ENCODE data around the gene DBNL. TPM values are rescaled to one million over a fixed set of nuclear protein-coding genes. Genes with fewer than 3 reads are reported as not detected.

The DBNL gene
- polyA plus RNA-seq, 3 donors, result 228 to 321 (median 304) TPM

DNA sequence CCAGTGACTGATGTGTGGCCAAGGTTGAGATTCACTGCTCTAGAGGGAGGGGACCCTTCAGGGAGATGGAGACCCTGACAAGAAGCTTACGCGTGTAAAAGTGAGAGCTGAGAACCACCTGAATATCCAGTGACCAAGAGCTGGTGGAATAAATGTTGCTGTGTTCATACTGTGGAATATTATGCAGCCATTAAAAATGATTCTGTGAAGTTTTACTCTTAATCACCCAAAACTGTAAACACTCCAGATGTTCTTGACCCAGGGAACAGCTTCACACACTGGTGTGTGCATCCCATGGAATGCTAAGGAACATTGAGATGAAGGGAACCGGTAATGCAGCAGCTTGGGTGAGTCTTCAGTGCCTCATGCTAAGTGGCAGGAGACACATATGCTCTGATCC is 42.1 kb downstream of the DBNL start:
- intact Hi-C loops (cut with micrococcal nuclease), result loop anchor here in 1 of 2 donors (10.0 kb wide), 1 partner anchor 62 kb away; no protein-coding TSS in a partner anchor
- Histone ChIP-seq H3K4me3 (replicated peaks in 1 of 3; ENCODE audit: low read depth in 2 of 3, low read length in 3 of 3) (no peak overlapping the region), H3K27ac (ENCODE audit: low read depth in 1 of 2, low read length in 2 of 2) (no peak overlapping the region), H3K36me3 (replicated peaks in 1 of 2; ENCODE audit: control insufficient read depth in 1 of 2, insufficient read depth in 2 of 2, low read length in 2 of 2) (no peaks in the 10 kb centered on the region), H3K27me3 (ENCODE audit: control insufficient read depth in 2 of 2, insufficient read depth in 2 of 2, low read length in 2 of 2) (no peaks in the 10 kb centered on the region), H4K20me1 (ENCODE audit: insufficient read depth, low read length) (no peaks in the 10 kb centered on the region), H2AFZ (ENCODE audit: insufficient read depth, low read depth, low read length, poor library complexity, severe bottlenecking) (no peak overlapping the region), H3K4me2 (replicated peaks; ENCODE audit: extremely low read depth, low read length, poor library complexity, severe bottlenecking) (no peak overlapping the region), H3K79me2 (ENCODE audit: insufficient read depth, low read length) (peaks cover 3% of the 10 kb centered on the region), H3K4me1 (ENCODE audit: control insufficient read depth in 1 of 2, insufficient read depth in 2 of 2, low read length in 2 of 2) (peaks cover 4 to 5% of the 10 kb centered on the region in 2 donors), H3K9ac (ENCODE audit: insufficient read depth, low read length, poor library complexity, severe bottlenecking) (no peak overlapping the region), H3K9me3 (replicated peaks in 1 of 2; ENCODE audit: control insufficient read depth in 1 of 2, insufficient read depth in 1 of 2, low read length in 2 of 2) (no peaks in the 10 kb centered on the region)
- 100% methylated on average over 1 of the region's 3 CpGs for WGBS (ENCODE audit: insufficient coverage)
- Mint-ChIP-seq H3K27me3 (ENCODE audit: low read depth in 3 of 3) (peaks cover 0 to 8% (median 5%) of the 10 kb centered on the region in 3 donors), H3K36me3 (no peaks in the 10 kb centered on the region), H3K9me3 (peaks cover 0 to 3% (median 0%) of the 10 kb centered on the region in 7 donors), H3K27ac (no peak overlapping the region), H3K4me1 (peaks cover 7% of the 10 kb centered on the region), H3K4me3 (no peak overlapping the region)
- DNase-seq, result no peak
- TF ChIP-seq, protein P1, sequence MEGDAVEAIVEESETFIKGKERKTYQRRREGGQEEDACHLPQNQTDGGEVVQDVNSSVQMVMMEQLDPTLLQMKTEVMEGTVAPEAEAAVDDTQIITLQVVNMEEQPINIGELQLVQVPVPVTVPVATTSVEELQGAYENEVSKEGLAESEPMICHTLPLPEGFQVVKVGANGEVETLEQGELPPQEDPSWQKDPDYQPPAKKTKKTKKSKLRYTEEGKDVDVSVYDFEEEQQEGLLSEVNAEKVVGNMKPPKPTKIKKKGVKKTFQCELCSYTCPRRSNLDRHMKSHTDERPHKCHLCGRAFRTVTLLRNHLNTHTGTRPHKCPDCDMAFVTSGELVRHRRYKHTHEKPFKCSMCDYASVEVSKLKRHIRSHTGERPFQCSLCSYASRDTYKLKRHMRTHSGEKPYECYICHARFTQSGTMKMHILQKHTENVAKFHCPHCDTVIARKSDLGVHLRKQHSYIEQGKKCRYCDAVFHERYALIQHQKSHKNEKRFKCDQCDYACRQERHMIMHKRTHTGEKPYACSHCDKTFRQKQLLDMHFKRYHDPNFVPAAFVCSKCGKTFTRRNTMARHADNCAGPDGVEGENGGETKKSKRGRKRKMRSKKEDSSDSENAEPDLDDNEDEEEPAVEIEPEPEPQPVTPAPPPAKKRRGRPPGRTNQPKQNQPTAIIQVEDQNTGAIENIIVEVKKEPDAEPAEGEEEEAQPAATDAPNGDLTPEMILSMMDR (IDR thresholded peaks at IDR 0.05), result no peak

DNA sequence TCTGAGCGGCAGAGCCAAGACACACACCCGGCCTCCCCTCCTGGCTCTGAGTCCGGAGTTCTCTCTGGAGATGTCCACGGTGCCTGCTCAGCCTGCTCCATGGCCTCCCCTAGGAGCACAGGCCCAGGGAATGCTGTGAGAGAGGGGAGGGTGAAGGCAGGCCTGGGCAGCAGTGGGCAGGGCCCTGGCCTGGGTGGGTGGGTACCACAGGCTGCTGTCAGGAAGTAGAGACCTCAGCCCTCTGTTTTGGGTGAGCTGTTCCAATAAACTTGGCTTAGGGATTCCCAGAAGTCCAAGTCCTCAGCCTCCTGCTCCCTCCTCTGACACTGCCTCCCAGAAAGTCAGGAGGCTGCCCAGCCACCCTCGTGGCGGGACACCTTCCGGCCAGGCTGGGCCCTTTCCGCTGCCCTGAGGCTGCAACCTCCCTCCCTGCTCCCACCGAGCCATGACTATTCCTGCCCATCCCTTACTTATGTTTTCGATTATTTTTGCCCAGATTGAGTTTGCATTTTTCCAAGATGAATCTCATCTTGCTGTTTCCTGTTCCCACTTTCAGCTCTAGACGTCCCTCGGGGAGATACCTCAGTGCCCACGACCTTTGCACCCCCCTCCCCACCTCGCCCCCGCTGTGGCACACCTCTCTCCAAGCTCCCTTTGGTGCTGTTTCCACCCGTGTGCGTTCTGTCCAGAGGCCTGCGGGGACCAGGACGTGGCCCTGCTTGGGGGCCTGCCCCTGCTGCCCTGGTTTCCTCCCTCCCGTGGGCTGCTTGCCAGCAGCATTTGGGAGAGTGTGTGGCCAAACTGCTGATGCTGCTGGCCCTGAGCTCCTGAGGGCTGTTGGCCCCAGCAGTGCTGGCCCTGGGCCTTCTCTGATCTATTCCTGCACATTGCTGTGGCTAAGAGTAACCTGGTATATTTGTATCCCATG is 43.7 kb downstream of the DBNL start:
- Mint-ChIP-seq H3K27ac (no peak overlapping the region), H3K9me3 (peaks cover 0 to 3% (median 0%) of the 10 kb centered on the region in 7 donors), H3K4me1 (no peaks in the 10 kb centered on the region), H3K36me3 (no peaks in the 10 kb centered on the region), H3K4me3 (no peak overlapping the region), H3K27me3 (ENCODE audit: low read depth in 3 of 3) (peaks cover 0 to 8% (median 5%) of the 10 kb centered on the region in 3 donors)
- intact Hi-C loops (cut with micrococcal nuclease), result loop anchor here in 1 of 2 donors (10.0 kb wide), 1 partner anchor 63 kb away; no protein-coding TSS in a partner anchor
- no peaks in the 10 kb centered on the region for H3K9me3 ChIP-seq (replicated peaks in 1 of 2; ENCODE audit: control insufficient read depth in 1 of 2, insufficient read depth in 1 of 2, low read length in 2 of 2)
- no peaks in the 10 kb centered on the region for H3K36me3 ChIP-seq (replicated peaks in 1 of 2; ENCODE audit: control insufficient read depth in 1 of 2, insufficient read depth in 2 of 2, low read length in 2 of 2)
- H3K4me3 ChIP-seq (replicated peaks in 1 of 3; ENCODE audit: low read depth in 2 of 3, low read length in 3 of 3), result no peak overlapping the region
- no peaks in the 10 kb centered on the region for H4K20me1 ChIP-seq (ENCODE audit: insufficient read depth, low read length)
- no peaks in the 10 kb centered on the region for H3K27me3 ChIP-seq (ENCODE audit: control insufficient read depth in 2 of 2, insufficient read depth in 2 of 2, low read length in 2 of 2)
- TF ChIP-seq, protein P1 (IDR thresholded peaks at IDR 0.05), result no peak
- H2AFZ ChIP-seq (ENCODE audit: insufficient read depth, low read depth, low read length, poor library complexity, severe bottlenecking), result no peak overlapping the region
- H3K79me2 ChIP-seq (ENCODE audit: insufficient read depth, low read length), result no peaks in the 10 kb centered on the region
- no peak for DNase-seq
- no peak overlapping the region for H3K4me2 ChIP-seq (replicated peaks; ENCODE audit: extremely low read depth, low read length, poor library complexity, severe bottlenecking)
- H3K27ac ChIP-seq (ENCODE audit: low read depth in 1 of 2, low read length in 2 of 2), result no peak overlapping the region
- 85% methylated on average over 16 of the region's 20 CpGs for WGBS (ENCODE audit: insufficient coverage)
- no peak overlapping the region for H3K9ac ChIP-seq (ENCODE audit: insufficient read depth, low read length, poor library complexity, severe bottlenecking)
- no peaks in the 10 kb centered on the region for H3K4me1 ChIP-seq (ENCODE audit: control insufficient read depth in 1 of 2, insufficient read depth in 2 of 2, low read length in 2 of 2)
